K562 (cell line): ENCODE data around the gene PUM1. TPM values are rescaled to one million over a fixed set of nuclear protein-coding genes. Genes with fewer than 3 reads are reported as not detected.

Experiments
- CTBP1 ChIP-seq: fragments of 450-650 bp; IDR thresholded peaks from 2 replicates; pipeline ENCODE4 v1.6.1; 2016; ENCODE audit warnings: borderline replicate concordance
- GTF3C2 ChIP-seq: IDR thresholded peaks from 3 replicates; pipeline ENCODE4 v1.6.1; 2011; ENCODE audit warnings: borderline replicate concordance, mild to moderate bottlenecking, moderate library complexity; ENCODE audit not compliant: insufficient read length; ENCODE audit errors: extremely low read depth
- HMBOX1 ChIP-seq: sonication (generic); IDR thresholded peaks from 2 replicates; pipeline ENCODE4 v1.6.1; 2016
- HMGN3 ChIP-seq: IDR thresholded peaks from 2 replicates; pipeline ENCODE4 v1.6.1; 2011; ENCODE audit warnings: borderline replicate concordance, low read depth, mild to moderate bottlenecking, mixed read lengths, low read length; ENCODE audit not compliant: insufficient read length; ENCODE audit errors: extremely low read depth
- IRF1 ChIP-seq: sonication (generic); formaldehyde crosslinking; IDR thresholded peaks from 2 replicates; pipeline ENCODE4 v1.8.0; 2022; ENCODE audit warnings: missing genetic modification reagents, mild to moderate bottlenecking, borderline replicate concordance
- KLF16 ChIP-seq: IDR thresholded peaks from 2 replicates; pipeline ENCODE4 v1.6.1; 2016; ENCODE audit warnings: antibody characterized with exemption
- MIER1 ChIP-seq: fragments of 450-650 bp; IDR thresholded peaks from 2 replicates; pipeline ENCODE4 v1.6.1; 2016; ENCODE audit warnings: antibody characterized with exemption, mild to moderate bottlenecking, low read depth
- MTA1 ChIP-seq: fragments of 450-650 bp; IDR thresholded peaks from 2 replicates; pipeline ENCODE4 v1.6.1; 2017; ENCODE audit warnings: borderline replicate concordance
- PHF20 ChIP-seq: fragments of 450-650 bp; IDR thresholded peaks from 2 replicates; pipeline ENCODE4 v1.6.1; 2018; ENCODE audit not compliant: partially characterized antibody
- SMAD1 ChIP-seq: fragments of 150-350 bp; IDR thresholded peaks from 2 replicates; pipeline ENCODE4 v1.6.1; 2014; ENCODE audit warnings: low read length, low read depth; ENCODE audit not compliant: partially characterized antibody
- SMAD4 ChIP-seq: fragments of 250-450 bp; sonication (Bioruptor Pico); conservative IDR thresholded peaks from 2 replicates; pipeline ENCODE4 v1.8.0; 2021; ENCODE audit warnings: inconsistent platforms, mild to moderate bottlenecking, moderate library complexity
- SMARCC2 ChIP-seq: fragments of 450-650 bp; IDR thresholded peaks from 2 replicates; pipeline ENCODE4 v1.6.1; 2017; ENCODE audit warnings: antibody characterized with exemption, moderate library complexity, mild to moderate bottlenecking, low read depth
- TCF3 ChIP-seq: sonication (generic); formaldehyde crosslinking; IDR thresholded peaks from 2 replicates; pipeline ENCODE4 v1.4.0; 2020; ENCODE audit warnings: mild to moderate bottlenecking, missing genetic modification reagents
- ZEB2 ChIP-seq: fragments of 450-650 bp; IDR thresholded peaks from 2 replicates; pipeline ENCODE4 v1.6.1; 2016
- ZNF134 ChIP-seq: fragments of 250-450 bp; sonication (Bioruptor Pico); conservative IDR thresholded peaks from 2 replicates; pipeline ENCODE4 v1.4.0; 2020
- ZNF384 ChIP-seq: IDR thresholded peaks from 2 replicates; pipeline ENCODE4 v1.6.1; 2012; ENCODE audit warnings: low read depth, low read length, improper control_type of control experiment
- ZNF57 ChIP-seq: fragments of 450-650 bp; formaldehyde crosslinking; IDR thresholded peaks from 2 replicates; pipeline ENCODE4 v1.4.0; 2020; ENCODE audit warnings: mild to moderate bottlenecking, moderate library complexity
- ZNF586 ChIP-seq: fragments of 450-650 bp; formaldehyde crosslinking; conservative IDR thresholded peaks from 2 replicates; pipeline ENCODE4 v1.4.0; 2020; ENCODE audit warnings: mild to moderate bottlenecking, moderate library complexity
- ZSCAN29 ChIP-seq: fragments of 450-650 bp; IDR thresholded peaks from 2 replicates; pipeline ENCODE4 v1.6.1; 2017
- ZSCAN32 ChIP-seq: fragments of 450-650 bp; formaldehyde crosslinking; IDR thresholded peaks from 2 replicates; pipeline ENCODE4 v1.4.0; 2020; ENCODE audit warnings: mild to moderate bottlenecking, moderate library complexity
- polyA plus RNA-seq, 8 experiments: library from polyadenylated mRNA; depleted of rRNA in 4 of 8; stranded (reverse) in 5 of 8; unstranded in 3 of 8; fragments of >200 nt; fragmentation: Nextera tagmentation in 2 of 8; fragmentation: Illumina TruSeq in 1 of 8; extraction: Ambion mirVana in 2 of 8; extraction: Trizol in 1 of 8; gene quantifications; 2 replicates each; pipeline versions ENCODE4 v1.2.1 to v1.2.3, GENCODE V29; 2011 to 2014; ENCODE audit warnings: inconsistent platforms in 1 of 8, missing spikeins in 1 of 8
- total RNA-seq, 7 experiments: library from RNA; depleted of rRNA in 6 of 7; stranded (reverse); fragments of >200 nt in 6 of 7; fragmentation: Illumina TruSeq in 2 of 7; extraction: Trizol in 2 of 7; gene quantifications; 2 replicates each; pipeline versions ENCODE4 v1.2.1 to v1.2.3, GENCODE V29; 2011 to 2021; ENCODE audit warnings: low replicate concordance in 1 of 7
- TF ChIP-seq, protein P1 (sequence below): fragments of 450-650 bp; IDR thresholded peaks from 2 replicates; pipeline ENCODE4 v1.6.1; 2017; ENCODE audit warnings: mild to moderate bottlenecking, moderate library complexity
- TF ChIP-seq, protein P2 (sequence below): fragments of 250-450 bp; sonication (Bioruptor Pico); IDR thresholded peaks from 2 replicates; pipeline ENCODE4 v1.8.0; 2021; ENCODE audit warnings: moderate library complexity, mild to moderate bottlenecking, inconsistent platforms

Gene PUM1
- total and polyA plus RNA-seq, 9 of the 15 experiments (the other 6 are each of a cell fraction or from before 2014, with no cell fraction given) = 37.7 to 104 (median 55.7) TPM

DNA sequence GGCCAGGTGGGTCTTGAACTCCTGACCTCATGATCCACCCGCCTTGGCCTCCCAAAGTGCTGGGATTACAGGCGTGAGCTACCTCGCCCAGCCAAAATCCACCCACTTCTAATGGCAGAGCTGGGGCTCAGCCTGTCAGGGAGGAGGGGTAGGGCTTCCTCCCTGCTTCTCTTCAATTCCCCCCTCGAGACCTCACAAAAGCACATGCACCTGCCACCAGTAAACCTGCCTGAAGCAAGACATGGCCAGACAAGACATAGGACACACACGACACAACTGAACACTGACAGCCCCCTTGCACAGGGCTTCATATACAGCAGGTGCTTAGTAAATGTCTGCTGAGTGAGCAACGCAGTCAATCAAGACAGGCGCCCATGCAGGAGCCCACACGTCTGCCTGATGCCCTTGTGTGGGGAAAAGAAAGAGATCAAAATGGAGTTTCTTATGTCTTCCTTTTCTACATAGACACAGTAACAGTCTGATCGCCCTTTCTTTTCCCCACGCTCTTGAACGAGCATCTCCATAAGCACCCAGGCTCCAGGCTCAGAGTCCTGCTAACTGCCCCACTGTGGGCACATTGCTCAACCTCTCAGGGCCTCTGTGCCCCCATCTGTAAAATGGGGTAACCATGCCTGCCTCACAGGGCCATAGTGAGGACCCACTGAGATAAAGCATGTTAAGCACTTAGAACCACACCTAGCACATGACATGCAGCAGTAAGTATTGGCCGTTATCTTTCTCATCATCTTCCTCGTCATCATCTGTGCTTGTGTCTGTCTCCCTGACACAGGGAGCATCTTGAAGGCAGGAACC, 165.7 kb downstream of the PUM1 start (continued):
- TF ChIP-seq, protein P1, sequence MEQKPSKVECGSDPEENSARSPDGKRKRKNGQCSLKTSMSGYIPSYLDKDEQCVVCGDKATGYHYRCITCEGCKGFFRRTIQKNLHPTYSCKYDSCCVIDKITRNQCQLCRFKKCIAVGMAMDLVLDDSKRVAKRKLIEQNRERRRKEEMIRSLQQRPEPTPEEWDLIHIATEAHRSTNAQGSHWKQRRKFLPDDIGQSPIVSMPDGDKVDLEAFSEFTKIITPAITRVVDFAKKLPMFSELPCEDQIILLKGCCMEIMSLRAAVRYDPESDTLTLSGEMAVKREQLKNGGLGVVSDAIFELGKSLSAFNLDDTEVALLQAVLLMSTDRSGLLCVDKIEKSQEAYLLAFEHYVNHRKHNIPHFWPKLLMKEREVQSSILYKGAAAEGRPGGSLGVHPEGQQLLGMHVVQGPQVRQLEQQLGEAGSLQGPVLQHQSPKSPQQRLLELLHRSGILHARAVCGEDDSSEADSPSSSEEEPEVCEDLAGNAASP = no peak
- no peak for TF ChIP-seq PHF20
- TF ChIP-seq GTF3C2 = no peak
- peak; percentile 97 for TF ChIP-seq CTBP1
- TF ChIP-seq HMGN3 = no peak
- no peak for TF ChIP-seq ZSCAN32 (CRISPR knock-in tag)
- TF ChIP-seq IRF1 (CRISPR knock-in tag) = no peak
- TF ChIP-seq MTA1 = peak; percentile 34; the same call in 1 of the 2 replicates
- no peak for TF ChIP-seq MIER1
- TF ChIP-seq ZEB2 = peak; percentile 81; the same call in 1 of the 2 replicates
- no peak for TF ChIP-seq KLF16
- no peak for TF ChIP-seq ZNF586 (CRISPR knock-in tag)
- no peak for TF ChIP-seq ZNF134 (CRISPR knock-in tag)
- no peak for TF ChIP-seq ZSCAN29
- no peak for TF ChIP-seq SMAD1
- no peak for TF ChIP-seq ZNF384
- no peak for TF ChIP-seq SMARCC2
- TF ChIP-seq, protein P2, sequence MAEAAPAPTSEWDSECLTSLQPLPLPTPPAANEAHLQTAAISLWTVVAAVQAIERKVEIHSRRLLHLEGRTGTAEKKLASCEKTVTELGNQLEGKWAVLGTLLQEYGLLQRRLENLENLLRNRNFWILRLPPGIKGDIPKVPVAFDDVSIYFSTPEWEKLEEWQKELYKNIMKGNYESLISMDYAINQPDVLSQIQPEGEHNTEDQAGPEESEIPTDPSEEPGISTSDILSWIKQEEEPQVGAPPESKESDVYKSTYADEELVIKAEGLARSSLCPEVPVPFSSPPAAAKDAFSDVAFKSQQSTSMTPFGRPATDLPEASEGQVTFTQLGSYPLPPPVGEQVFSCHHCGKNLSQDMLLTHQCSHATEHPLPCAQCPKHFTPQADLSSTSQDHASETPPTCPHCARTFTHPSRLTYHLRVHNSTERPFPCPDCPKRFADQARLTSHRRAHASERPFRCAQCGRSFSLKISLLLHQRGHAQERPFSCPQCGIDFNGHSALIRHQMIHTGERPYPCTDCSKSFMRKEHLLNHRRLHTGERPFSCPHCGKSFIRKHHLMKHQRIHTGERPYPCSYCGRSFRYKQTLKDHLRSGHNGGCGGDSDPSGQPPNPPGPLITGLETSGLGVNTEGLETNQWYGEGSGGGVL = no peak
- TF ChIP-seq SMAD4 (CRISPR knock-in tag) = peak; percentile 62
- no peak for TF ChIP-seq TCF3 (CRISPR knock-in tag)
- no peak for TF ChIP-seq HMBOX1
- TF ChIP-seq ZNF57 (CRISPR knock-in tag) = no peak
